Subcutaneous preadipocyte (primary cell): ENCODE results near the gene CACNA2D3. TPM values are rescaled to one million over a fixed set of nuclear protein-coding genes. Genes with fewer than 3 reads are reported as not detected.

Source experiments
- total RNA-seq: library from RNA; depleted of rRNA; stranded (reverse); fragments of >200 nt; gene quantifications from 2 replicates; pipeline ENCODE4 v1.2.3, GENCODE V29; 2012

Gene CACNA2D3
- total RNA-seq: under 0.01 TPM in 1 of 2 replicates, not detected in the other

GRCh38 chr3:54122324-54123002 lies at the start of gene CACNA2D3:
Gene CACNA2D3, plus strand, starts transcription at chr3:54122552.

GRCh38 chr3:54928046-54928770 lies 805.9 kb downstream of the CACNA2D3 start, which contains the start of gene LRTM1:
Gene LRTM1, minus strand, starts transcription at chr3:54928059. Its CDS starts 148 bp downstream, at chr3:54927911.

Other genes starting within 250 kb of the CACNA2D3 start
- gene ACTR8, start 240.4 kb upstream of the CACNA2D3 start, total RNA-seq: 24.6 and 25.6 TPM in 2 replicates
- gene SELENOK, start 230.7 kb upstream of the CACNA2D3 start, total RNA-seq: 9.6 and 13.1 TPM in 2 replicates